Measurements from ENCODE around the gene SPATA6. TPM values are rescaled to one million over a fixed set of nuclear protein-coding genes. Genes with fewer than 3 reads are reported as not detected.

The SPATA6 gene
- total and polyA plus RNA-seq, 2 of the 4 experiments (the other 2 are of a cell fraction): 1.1 to 2.0 TPM

DNA sequence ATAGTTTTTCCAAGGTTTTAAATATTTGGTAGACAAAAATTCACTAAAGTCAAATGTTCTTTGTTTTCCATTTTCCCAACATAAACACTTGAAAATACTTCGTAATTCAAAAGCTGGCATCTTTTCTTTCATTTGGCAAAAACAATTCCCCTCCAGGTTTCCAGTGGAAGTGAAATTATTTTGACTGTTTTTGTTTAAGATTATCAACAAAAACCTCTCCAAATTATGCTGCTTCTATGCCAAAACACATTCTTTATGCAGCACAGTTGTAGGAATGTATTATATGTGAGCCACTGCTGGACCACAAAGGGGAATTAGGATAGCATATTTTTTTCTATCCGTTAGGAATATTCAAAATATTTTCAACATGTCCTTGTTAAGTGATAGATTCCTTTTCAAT is 205.4 kb downstream of the SPATA6 start:
- dilution Hi-C loops (cut with HindIII; ENCODE audit: low sequenced_read_pairs, unreplicated experiment): no loop called here
- ChIA-PET CTCF (interaction anchor here (0.6 kb wide), 1 partner anchor 9 kb away, joined by 9 read pairs; no protein-coding TSS in a partner anchor), POLR2A (ENCODE audit: unreplicated experiment) (no interaction called here)
- in situ Hi-C loops (cut with MboI; ENCODE audit: low sequenced_read_pairs): no loop called here
- H4K5ac ChIP-seq (ENCODE audit: low read depth, low read length): no peak overlapping the region
- no TSS peak for BruUV-seq (replicated peaks)
- H3K14ac ChIP-seq (replicated peaks; ENCODE audit: low read depth, low read length): no peak overlapping the region
- H2AFZ ChIP-seq (replicated peaks; ENCODE audit: low read length, poor library complexity): no peak overlapping the region
- no peak overlapping the region for H3K23ac ChIP-seq (ENCODE audit: low read depth, low read length)
- H2BK5ac ChIP-seq (ENCODE audit: low read depth, low read length, poor library complexity, severe bottlenecking): no peak overlapping the region
- no peaks in the 10 kb centered on the region for H3K9me1 ChIP-seq (ENCODE audit: insufficient read depth, low read length)
- H4K20me1 ChIP-seq (ENCODE audit: insufficient read depth, low read length): no peaks in the 10 kb centered on the region
- no peak overlapping the region for H3K9ac ChIP-seq (ENCODE audit: low read depth, low read length)
- no peak overlapping the region for H2AK5ac ChIP-seq (ENCODE audit: low read depth, low read length)
- DNase-seq (no peak), ATAC-seq (ENCODE audit: low read depth) (no peak)
- H3K36me3 ChIP-seq (ENCODE audit: control insufficient read depth, insufficient read depth, low read length): no peaks in the 10 kb centered on the region
- H3K4me2 ChIP-seq (ENCODE audit: low read depth, low read length): no peak overlapping the region
- no peak overlapping the region for H3K27ac ChIP-seq (ENCODE audit: insufficient read depth, low read length)
- no peaks in the 10 kb centered on the region for H3K4me1 ChIP-seq (ENCODE audit: control insufficient read depth, insufficient read depth, low read length)
- no peak overlapping the region for H3K56ac ChIP-seq (ENCODE audit: extremely low read depth, insufficient read depth, low read length)
- H2BK20ac ChIP-seq (ENCODE audit: low read depth, low read length): no peak overlapping the region
- H3K4ac ChIP-seq (ENCODE audit: low read depth, low read length): no peak overlapping the region
- no peak overlapping the region for H2BK15ac ChIP-seq (ENCODE audit: low read depth, low read length)
- no peak overlapping the region for H3K4me3 ChIP-seq (ENCODE audit: insufficient read depth, low read depth, low read length)
- H3K9me3 ChIP-seq (ENCODE audit: control insufficient read depth, insufficient read depth, low read length): no peaks in the 10 kb centered on the region
- no peak overlapping the region for H3K18ac ChIP-seq (ENCODE audit: low read depth, low read length)
- H2AK9ac ChIP-seq (replicated peaks; ENCODE audit: low read depth, low read length, poor library complexity): no peak overlapping the region
- no peaks in the 10 kb centered on the region for H3K27me3 ChIP-seq (ENCODE audit: control insufficient read depth, insufficient read depth, low read length)
- no peaks in the 10 kb centered on the region for H3K79me1 ChIP-seq (ENCODE audit: low read depth in 1 of 2, low read length in 2 of 2)
- TF ChIP-seq RAD21 (IDR thresholded peaks at IDR 0.05; ENCODE audit: low read length): no peak
- no peak for TF ChIP-seq CEBPB (IDR thresholded peaks at IDR 0.05; ENCODE audit: low read depth, low read length)
- TF ChIP-seq MAZ (IDR thresholded peaks at IDR 0.05; ENCODE audit: borderline replicate concordance, low read depth, low read length): no peak
- no peak for TF ChIP-seq RFX5 (IDR thresholded peaks at IDR 0.05; ENCODE audit: low read depth, low read length)
- no peak for TF ChIP-seq MAFK (IDR thresholded peaks at IDR 0.05; ENCODE audit: low read depth, low read length)
- intact Hi-C loops (cut with micrococcal nuclease): no loop called here
- no peak overlapping the region for H2BK120ac ChIP-seq (ENCODE audit: low read depth, low read length)
- H4K8ac ChIP-seq (ENCODE audit: low read depth in 2 of 2, low read length in 2 of 2): no peak overlapping the region
- no CpG with 5 or more reads among the region's 2 CpGs for WGBS, 2 experiments (ENCODE audit: extremely low coverage in 2 of 2, insufficient read length in 1 of 2)
- H4K91ac ChIP-seq (ENCODE audit: insufficient read depth, low read depth, low read length): no peak overlapping the region
